Panc1 (cell line): ENCODE results near the gene FGFRL1. TPM values are rescaled to one million over a fixed set of nuclear protein-coding genes. Genes with fewer than 3 reads are reported as not detected.

Experiments used
- ATAC-seq: fragments of 200-7000 bp; cut with Tn5 transposase; 2 replicates; pipeline ENCODE4 v1.9.1; 2020; ENCODE audit warnings: mild to moderate bottlenecking, moderate library complexity
- BruUV-seq: library from RNA; stranded (reverse); fragments of 400-500 nt; replicated peaks from 2 replicates; lab custom pipeline; 2021; lab: Mats Ljungman, UMichigan
- CTCF ChIA-PET: fragments of 300-600 bp; sonication (Branson Sonifier 250); formaldehyde crosslinking; loops from one replicate; lab custom pipeline; 2022; ENCODE audit warnings: antibody characterized with exemption; lab: Charles Lee
- POLR2A ChIA-PET: fragments of 300-600 bp; sonication (Branson Sonifier 250); formaldehyde crosslinking; loops from one replicate; lab custom pipeline; 2022; ENCODE audit warnings: antibody characterized with exemption; lab: Charles Lee
- DNase-seq: peaks from one replicate; pipeline ENCODE4 v3.0.0-alpha.2; 2010; ENCODE audit warnings: low read depth, low spot score
- H3K27ac ChIP-seq: 2 replicates; pipeline ENCODE4 v1.5.1; 2011; ENCODE audit warnings: mild to moderate bottlenecking, low read length, inconsistent platforms
- H3K27me3 ChIP-seq: fragments of 200-500 bp; sonication (Bioruptor generic); 2 replicates; pipeline ENCODE4 v1.6.0; 2014; ENCODE audit warnings: low read length, inconsistent platforms; ENCODE audit not compliant: control insufficient read depth, insufficient read depth
- H3K36me3 ChIP-seq: fragments of 200-500 bp; sonication (Bioruptor generic); 2 replicates; pipeline ENCODE4 v1.5.1; 2014; ENCODE audit warnings: inconsistent platforms, mild to moderate bottlenecking, low read length, moderate library complexity; ENCODE audit not compliant: control insufficient read depth, insufficient read depth
- H3K4me1 ChIP-seq: 2 replicates; pipeline ENCODE4 v1.5.1; 2011; ENCODE audit warnings: inconsistent platforms, mild to moderate bottlenecking, low read length, moderate library complexity; ENCODE audit not compliant: control insufficient read depth, insufficient read depth
- H3K4me3 ChIP-seq, 2 experiments: 2 replicates each; pipeline ENCODE4 v1.5.1; 2011 to 2012; ENCODE audit warnings: low read depth in 2 of 2, low read length in 2 of 2, mild to moderate bottlenecking in 2 of 2, inconsistent platforms in 1 of 2, moderate library complexity in 1 of 2
- H3K9me3 ChIP-seq: fragments of 200-500 bp; sonication (Bioruptor generic); 2 replicates; pipeline ENCODE4 v1.5.1; 2014; ENCODE audit warnings: low read depth, mild to moderate bottlenecking, inconsistent platforms, low read length, moderate library complexity; ENCODE audit not compliant: control insufficient read depth, insufficient read depth
- CTCF ChIP-seq: fragments of 450-650 bp; IDR thresholded peaks from 2 replicates; pipeline ENCODE4 v1.5.1; 2017; ENCODE audit warnings: mild to moderate bottlenecking
- POLR2AphosphoS5 ChIP-seq: IDR thresholded peaks from 2 replicates; pipeline ENCODE4 v1.6.1; 2012; ENCODE audit warnings: mild to moderate bottlenecking, low read depth, low read length, moderate library complexity
- REST ChIP-seq, 2 experiments: IDR thresholded peaks; 2 replicates each; pipeline ENCODE4 v1.6.1; 2011 to 2012; ENCODE audit warnings: low read depth in 2 of 2, control low read depth in 1 of 2, low read length in 1 of 2, mild to moderate bottlenecking in 1 of 2, moderate library complexity in 1 of 2; ENCODE audit not compliant: insufficient read depth in 1 of 2
- SIN3A ChIP-seq: IDR thresholded peaks from 2 replicates; pipeline ENCODE4 v1.6.1; 2012; ENCODE audit warnings: low read depth, mild to moderate bottlenecking, low read length, moderate library complexity, borderline replicate concordance; ENCODE audit not compliant: insufficient read depth
- TCF7L2 ChIP-seq: IDR thresholded peaks from 2 replicates; pipeline ENCODE4 v1.6.1; 2011; ENCODE audit warnings: mild to moderate bottlenecking, low read depth, low read length, inconsistent platforms
- in situ Hi-C: cut with HindIII; loops from 2 replicates; pipeline ENCODE4 v1.10.0; 2016; ENCODE audit warnings: low sequenced_read_pairs, low pct_unique_long_range_greater_than_20kb
- intact Hi-C: fragments of 100-400 bp; cut with micrococcal nuclease; formaldehyde crosslinking; loops from one replicate; pipeline ENCODE4 v1.10.0; 2022; ENCODE audit not compliant: unreplicated experiment
- total RNA-seq: library from RNA; stranded (reverse); gene quantifications from one replicate; pipeline ENCODE4 v1.2.1, GENCODE V29; 2021; ENCODE audit not compliant: unreplicated experiment

The FGFRL1 gene
- total RNA-seq, 1 experiment from 2014 or later = 43.1 TPM

GRCh38 chr4:1074077-1074476 is 62.7 kb downstream of the FGFRL1 start:
- H3K27ac ChIP-seq = no peak overlapping the region
- no peak overlapping the region for H3K4me3 ChIP-seq
- BruUV-seq = no TSS peak
- no peaks in the 10 kb centered on the region for H3K4me1 ChIP-seq
- DNase-seq = no peak
- H3K9me3 ChIP-seq = peaks cover 4% of the 10 kb centered on the region; the same call in 1 of the 2 replicates
- POLR2A ChIA-PET = no interaction called here
- no peaks in the 10 kb centered on the region for H3K36me3 ChIP-seq
- ATAC-seq = no peak
- CTCF ChIA-PET = no interaction called here
- in situ Hi-C loops (no loop called here), intact Hi-C loops (no loop called here)
- TF ChIP-seq POLR2AphosphoS5 (no peak), TCF7L2 (no peak), REST (IDR thresholded peaks at IDR 0.05; ENCODE audit: insufficient read depth in 1 of 2, low read depth in 2 of 2, low read length in 1 of 2) (no peak), CTCF (no peak), SIN3A (no peak)
- no peaks in the 10 kb centered on the region for H3K27me3 ChIP-seq

- intact Hi-C loops (no loop called here), in situ Hi-C loops (no loop called here)
- peaks cover 4% of the 10 kb centered on the region; the same call in 1 of the 2 replicates for H3K9me3 ChIP-seq
- POLR2A ChIA-PET = no interaction called here
- no peak overlapping the region for H3K4me3 ChIP-seq
- no peaks in the 10 kb centered on the region for H3K4me1 ChIP-seq
- DNase-seq = no peak
- no TSS peak for BruUV-seq
- no peak overlapping the region for H3K27ac ChIP-seq
- H3K27me3 ChIP-seq = no peaks in the 10 kb centered on the region
- H3K36me3 ChIP-seq = no peaks in the 10 kb centered on the region
- CTCF ChIA-PET = no interaction called here
- no peak for ATAC-seq
- TF ChIP-seq CTCF (no peak), TCF7L2 (no peak), POLR2AphosphoS5 (no peak), REST (IDR thresholded peaks at IDR 0.05; ENCODE audit: insufficient read depth in 1 of 2, low read depth in 2 of 2, low read length in 1 of 2) (no peak), SIN3A (no peak)
These were observed 63.8 kb downstream of the FGFRL1 start for GRCh38 chr4:1075225-1075624.
